ENCODE results near the gene ACOT4.
"Not testable (repeated sequence)": the region's sequence is repeated elsewhere in the genome, so short reads cannot be mapped to it uniquely, and the experiment has no call there.

DNA sequence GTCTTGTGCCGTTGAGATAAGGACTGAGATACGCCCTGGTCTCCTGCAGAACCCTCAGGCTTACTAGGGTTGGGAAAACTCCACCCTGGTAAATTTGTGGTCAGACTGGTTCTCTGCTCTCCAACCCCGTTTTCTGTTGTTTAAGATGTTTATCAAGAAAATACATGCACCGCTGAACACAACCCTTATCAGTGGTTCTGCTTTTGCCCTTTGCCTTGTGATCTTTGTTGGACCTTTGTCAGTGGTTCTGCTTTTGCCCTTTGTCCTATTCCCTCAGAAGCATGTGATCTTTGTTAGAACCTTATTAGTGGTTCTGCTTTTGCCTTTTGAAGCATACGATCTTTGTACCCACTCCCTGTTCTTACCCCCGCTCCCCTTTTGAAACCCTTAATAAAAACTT, 29.0 kb upstream of the ACOT4 start:
- not testable (repeated sequence) for TF ChIP-seq CTCF (conservative IDR thresholded peaks at IDR 0.05); ZFX (IDR thresholded peaks at IDR 0.05)
